NCI-H2081 (cell line): ENCODE measurements around the gene ZNF549.
A peak's percentile ranks its signal among the peaks of the same experiment; 100 is the strongest.

ENCODE experiments used
- DNase-seq, 2 experiments: peaks; one replicate each; lab custom pipeline; 2025; lab: John Stamatoyannopoulos, UW

ZNF549 gene

GRCh38 chr19:57566396-57567265 lies 39.5 kb downstream of the ZNF549 start:
- DNase-seq: no peak

DNA sequence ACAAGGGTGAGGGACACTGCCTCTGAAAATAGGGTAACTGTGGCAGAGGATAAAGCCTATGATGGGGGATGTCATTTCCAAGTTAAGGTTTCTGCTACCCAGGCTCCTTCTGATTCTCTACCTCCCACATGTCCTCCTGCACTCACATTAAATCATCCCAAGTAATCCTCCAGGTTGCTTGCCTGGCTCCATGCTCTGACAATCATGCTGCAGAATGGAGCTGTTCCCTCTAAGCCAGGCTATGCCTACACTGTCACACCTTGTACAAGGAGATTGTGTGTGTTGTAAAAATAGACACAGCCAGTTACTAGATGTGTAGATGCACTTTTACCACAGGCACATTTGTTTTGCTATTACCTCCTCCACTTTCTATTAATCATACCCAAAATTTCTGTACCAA lies 43.6 kb downstream of the ZNF549 start:
- DNase-seq: no peak

GRCh38 chr19:57572415-57572947 lies 45.3 kb downstream of the ZNF549 start:
- DNase-seq: no peak

DNA sequence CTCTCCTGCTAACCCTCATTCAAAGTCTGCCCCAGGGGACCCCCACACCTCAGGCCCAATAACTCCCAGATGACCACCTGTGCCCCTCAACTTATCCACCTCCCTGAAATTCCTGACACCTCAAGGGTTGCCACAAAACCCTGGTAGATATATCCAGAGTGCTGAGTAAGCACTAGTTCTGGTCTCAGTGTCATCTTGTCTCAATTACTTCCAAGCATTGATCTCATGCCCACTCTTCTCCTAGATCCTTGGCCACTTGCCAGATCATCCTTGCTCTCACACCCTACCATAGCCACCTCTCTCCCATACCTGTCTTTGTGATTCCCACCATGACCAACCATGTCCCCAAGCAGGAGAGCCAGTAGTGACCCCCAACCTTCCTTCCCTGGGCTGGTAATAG lies 49.5 kb downstream of the ZNF549 start:
- DNase-seq: no peak

DNA sequence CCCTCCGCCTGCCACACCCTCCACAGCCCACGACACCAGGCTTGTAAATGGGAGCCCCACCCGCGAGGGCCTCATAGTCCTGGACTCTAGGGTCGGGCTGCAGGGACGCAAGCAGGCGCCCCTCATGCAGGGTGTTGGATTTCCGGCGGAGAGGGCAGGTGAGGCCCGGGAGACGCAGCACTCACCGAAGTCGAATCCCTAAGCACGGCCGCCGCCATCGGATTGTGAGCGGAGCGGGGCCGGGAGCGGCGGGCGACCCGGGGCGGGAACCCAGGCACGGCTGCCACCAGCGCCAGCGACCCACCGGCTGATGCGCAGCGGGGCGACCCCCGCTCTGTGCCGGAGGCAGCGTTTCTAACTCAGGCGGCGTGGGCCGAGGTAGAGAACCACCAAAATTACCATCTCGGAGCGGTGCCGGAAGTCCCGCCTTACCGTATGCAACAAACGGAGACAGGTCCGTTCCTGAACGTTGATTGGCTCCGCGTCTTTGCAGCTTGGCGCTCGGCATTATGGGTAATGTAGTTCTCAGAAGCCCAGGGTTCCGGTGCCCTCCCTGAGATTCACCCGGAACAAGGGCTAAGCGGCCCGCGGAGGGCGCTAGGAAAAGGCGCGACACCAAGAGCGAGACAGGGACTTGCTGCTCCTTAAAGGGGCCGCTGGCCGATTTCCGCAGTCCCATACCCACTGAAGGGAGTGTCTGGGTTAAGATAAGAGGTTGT lies 51.5 kb downstream of the ZNF549 start, which contains the start of gene ZNF416:
TSS of gene ZNF416 (minus strand) at position 425 of the 719 bp plus-strand sequence. CDS start at position 218, 207 bp downstream.
- DNase-seq: peak; percentile 95 to 98

DNA sequence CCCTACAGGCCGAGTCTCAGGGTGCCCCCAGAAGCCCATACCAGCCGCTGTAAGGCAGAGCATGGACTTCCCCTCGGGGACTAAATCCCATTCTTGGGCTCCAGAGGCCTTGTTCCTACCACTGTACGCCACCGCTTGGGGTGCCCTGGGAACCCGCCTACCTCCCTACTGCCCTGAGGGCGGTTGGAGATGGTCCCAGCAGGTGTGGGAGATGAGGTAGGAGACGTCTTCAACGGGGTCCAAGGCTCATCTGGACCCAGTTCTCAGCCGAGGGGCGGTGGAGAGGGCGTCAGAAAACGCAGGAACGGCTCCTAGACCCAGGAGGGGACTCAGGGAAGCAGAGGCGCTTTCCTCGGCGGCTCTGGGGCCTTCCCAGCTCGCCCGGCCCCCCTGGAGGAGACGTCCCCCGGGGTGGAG lies 56.0 kb downstream of the ZNF549 start:
- no peak for DNase-seq

DNA sequence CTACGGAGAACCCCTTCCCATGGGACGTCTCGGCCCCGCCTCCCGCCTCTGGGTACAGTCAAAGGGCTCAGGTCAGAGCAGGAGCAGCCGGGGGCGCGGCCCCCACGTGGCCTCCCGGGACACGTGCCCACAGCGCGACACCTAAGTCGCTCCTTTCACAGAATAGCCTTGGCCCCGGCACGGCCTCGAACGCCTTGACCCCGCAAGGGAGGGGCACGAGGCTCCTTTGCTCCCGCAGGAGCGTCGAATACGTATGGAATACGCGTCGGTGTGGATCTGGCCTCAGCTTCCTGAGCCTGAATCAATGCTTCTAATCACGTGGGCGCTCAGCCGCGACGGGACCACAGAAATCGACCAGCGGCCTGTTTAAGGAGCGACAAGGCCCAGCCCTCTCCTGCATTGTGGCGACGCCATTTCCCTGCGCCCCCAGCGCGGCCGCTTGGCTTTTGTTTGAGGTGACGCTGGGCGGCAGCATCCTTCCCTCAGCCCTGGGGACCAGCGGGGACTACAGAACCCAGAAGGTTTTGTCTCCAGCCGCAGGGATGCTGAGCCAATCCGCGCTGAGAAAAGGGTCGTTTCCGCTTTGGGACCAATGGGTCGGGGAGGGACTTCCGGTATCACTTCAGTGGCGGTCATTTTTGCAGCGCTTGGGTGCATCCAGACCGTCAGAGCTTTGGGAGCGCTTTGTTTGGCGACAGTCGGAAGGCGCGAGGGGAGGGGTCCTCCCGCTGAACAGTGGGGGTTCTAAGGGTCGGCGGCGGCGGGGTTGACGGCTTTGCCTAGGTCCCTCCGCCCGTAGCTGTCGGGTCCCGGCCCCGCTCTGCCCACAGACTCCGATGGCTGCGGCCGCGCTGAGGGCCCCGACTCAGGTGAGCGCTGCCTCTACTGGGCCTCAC lies 56.6 kb downstream of the ZNF549 start, which contains the start of gene ZIK1:
TSS of gene ZIK1 (plus strand) at position 625 of the 896 bp plus-strand sequence. CDS start at position 837, 212 bp downstream.
- DNase-seq: peak; percentile 8 to 15

GRCh38 chr19:57587529-57587928 lies 60.4 kb downstream of the ZNF549 start:
- DNase-seq: no peak

DNA sequence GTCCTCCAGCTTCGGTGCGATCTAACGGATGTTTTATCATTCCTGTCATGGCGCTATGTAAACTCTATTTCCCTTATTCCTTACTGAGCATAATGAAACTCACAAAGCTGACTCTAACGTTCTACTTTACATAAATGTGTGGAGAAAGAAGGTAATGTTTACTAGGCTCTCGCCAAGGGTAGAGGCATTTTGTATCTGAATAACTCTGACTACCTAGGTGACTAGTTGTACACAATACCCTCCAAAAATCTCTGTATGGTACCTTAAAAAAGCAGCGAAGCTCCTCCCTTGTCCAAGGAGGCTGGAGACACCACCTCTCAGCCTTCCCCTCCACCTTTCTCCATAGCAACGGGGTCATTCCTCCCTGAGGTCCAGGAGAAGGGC lies 72.2 kb downstream of the ZNF549 start:
- no peak for DNase-seq

- peak; percentile 89 to 95 for DNase-seq
These were observed 72.7 kb downstream of the ZNF549 start, which contains the start of gene ZNF530 for GRCh38 chr19:57599761-57600383. Gene ZNF530, plus strand, starts transcription at chr19:57599885. Its CDS starts 4,461 bp downstream, at chr19:57604346.

- no peak for DNase-seq
These were observed 79.8 kb downstream of the ZNF549 start for GRCh38 chr19:57606931-57607330.
